Putamen (tissue), 1 donor: ENCODE data around the gene EIF3L.

ENCODE experiments used
- DNase-seq: peaks from one replicate; pipeline ENCODE4 v3.0.0-alpha.2; 2016; ENCODE audit warnings: low spot score

EIF3L gene

GRCh38 chr22:37905534-37906363 lies 56.5 kb downstream of the EIF3L start, which contains the start of gene MICALL1:
MICALL1 (plus strand) TSS chr22:37906297; CDS start chr22:37906423, 126 bp downstream.
- DNase-seq, result peak; percentile 53

- DNase-seq, result no peak
Measured at GRCh38 chr22:37906364-37907008, 57.3 kb downstream of the EIF3L start.

GRCh38 chr22:37907036-37907954 lies 58.1 kb downstream of the EIF3L start:
- no peak for DNase-seq

GRCh38 chr22:37909766-37910165 lies 60.5 kb downstream of the EIF3L start:
- DNase-seq, result no peak

GRCh38 chr22:37910890-37911672 lies 61.9 kb downstream of the EIF3L start:
- no peak for DNase-seq

- no peak for DNase-seq
Measured at GRCh38 chr22:37911697-37912096, 62.5 kb downstream of the EIF3L start.

- DNase-seq, result no peak
Measured at GRCh38 chr22:37912171-37912570, 63.0 kb downstream of the EIF3L start.

GRCh38 chr22:37913233-37913721 lies 64.1 kb downstream of the EIF3L start:
- no peak for DNase-seq

- DNase-seq, result no peak
Measured at GRCh38 chr22:37916311-37916710, 67.1 kb downstream of the EIF3L start.

- no peak for DNase-seq
Measured at GRCh38 chr22:37917874-37918548, 68.8 kb downstream of the EIF3L start.

GRCh38 chr22:37918580-37919270 lies 69.5 kb downstream of the EIF3L start:
- no peak for DNase-seq

- no peak for DNase-seq
Measured at GRCh38 chr22:37920126-37920525, 70.9 kb downstream of the EIF3L start.

- no peak for DNase-seq
Measured at GRCh38 chr22:37922191-37922590, 73.0 kb downstream of the EIF3L start.

- no peak for DNase-seq
Measured at GRCh38 chr22:37923927-37924326, 74.7 kb downstream of the EIF3L start.

GRCh38 chr22:37924386-37925065 lies 75.3 kb downstream of the EIF3L start:
- DNase-seq, result no peak

GRCh38 chr22:37925330-37925729 lies 76.1 kb downstream of the EIF3L start:
- no peak for DNase-seq

- DNase-seq, result no peak
Measured at GRCh38 chr22:37925767-37926166, 76.5 kb downstream of the EIF3L start.

- no peak for DNase-seq
Measured at GRCh38 chr22:37926358-37926757, 77.1 kb downstream of the EIF3L start.
